ENCODE measurements around the gene PDC.

DNA sequence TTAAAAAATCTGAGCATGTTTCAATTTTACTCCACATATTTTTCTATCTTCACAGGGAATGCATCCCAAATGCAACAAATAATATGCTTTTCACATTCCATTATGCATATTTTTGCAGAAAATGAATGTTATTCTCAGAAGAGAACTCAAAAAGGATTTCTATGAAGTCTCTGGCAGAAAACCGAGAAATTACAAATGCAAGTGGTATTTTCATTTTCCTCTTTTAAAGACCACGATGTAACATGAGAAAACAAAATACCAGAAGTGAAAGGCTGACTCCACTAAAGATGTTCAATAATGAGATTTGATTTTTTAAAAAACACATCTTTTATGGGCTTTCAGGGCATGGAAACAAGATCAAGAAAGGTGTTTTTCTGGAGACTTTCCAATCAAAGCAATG is 5.0 kb upstream of the PDC start:
- TF ChIP-seq, protein P1, sequence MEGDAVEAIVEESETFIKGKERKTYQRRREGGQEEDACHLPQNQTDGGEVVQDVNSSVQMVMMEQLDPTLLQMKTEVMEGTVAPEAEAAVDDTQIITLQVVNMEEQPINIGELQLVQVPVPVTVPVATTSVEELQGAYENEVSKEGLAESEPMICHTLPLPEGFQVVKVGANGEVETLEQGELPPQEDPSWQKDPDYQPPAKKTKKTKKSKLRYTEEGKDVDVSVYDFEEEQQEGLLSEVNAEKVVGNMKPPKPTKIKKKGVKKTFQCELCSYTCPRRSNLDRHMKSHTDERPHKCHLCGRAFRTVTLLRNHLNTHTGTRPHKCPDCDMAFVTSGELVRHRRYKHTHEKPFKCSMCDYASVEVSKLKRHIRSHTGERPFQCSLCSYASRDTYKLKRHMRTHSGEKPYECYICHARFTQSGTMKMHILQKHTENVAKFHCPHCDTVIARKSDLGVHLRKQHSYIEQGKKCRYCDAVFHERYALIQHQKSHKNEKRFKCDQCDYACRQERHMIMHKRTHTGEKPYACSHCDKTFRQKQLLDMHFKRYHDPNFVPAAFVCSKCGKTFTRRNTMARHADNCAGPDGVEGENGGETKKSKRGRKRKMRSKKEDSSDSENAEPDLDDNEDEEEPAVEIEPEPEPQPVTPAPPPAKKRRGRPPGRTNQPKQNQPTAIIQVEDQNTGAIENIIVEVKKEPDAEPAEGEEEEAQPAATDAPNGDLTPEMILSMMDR (conservative IDR thresholded peaks at IDR 0.05): no peak
- TF ChIP-seq EZH2 (IDR thresholded peaks at IDR 0.05; ENCODE audit: low read depth): no peak
